K562 (cell line): ENCODE results near the gene SECISBP2. TPM values are rescaled to one million over a fixed set of nuclear protein-coding genes. Genes with fewer than 3 reads are reported as not detected.

Source experiments
- ATAC-seq: fragments of 200-7000 bp; cut with Tn5 transposase; 3 replicates; pipeline ENCODE4 v1.9.1; 2020; ENCODE audit warnings: moderate library complexity
- BruUV-seq: library from RNA; stranded (reverse); fragments of 400-500 nt; replicated peaks from 2 replicates; lab custom pipeline; 2021; lab: Mats Ljungman, UMichigan
- CTCF ChIA-PET: fragments of 300-600 bp; formaldehyde crosslinking; extraction: SDS; loops from one replicate; lab custom pipeline; 2021; ENCODE audit warnings: low intra/inter-chr PET ratio; lab: Yijun Ruan, JAX
- POLR2A ChIA-PET: fragments of 300-600, 350-650 bp; sonication (Branson Sonifier 250); formaldehyde crosslinking; extraction: SDS; loops from one replicate; lab custom pipeline; 2021; ENCODE audit warnings: antibody characterized with exemption, inconsistent platforms; lab: Yijun Ruan, JAX
- DNase-seq, 4 experiments: peaks; one replicate each; pipeline versions ENCODE4 v3.0.0 to v3.0.0-alpha.2; 2011 to 2018; ENCODE audit warnings: low spot score in 3 of 4, mixed read lengths in 3 of 4; ENCODE audit errors: extremely low read depth in 1 of 4
- FAIRE-seq: peaks from 2 replicates; lab custom pipeline; 2011; peaks lifted over from hg19 to GRCh38; lab: Jason Lieb, UNC
- H2AFZ ChIP-seq: 2 replicates; pipeline ENCODE4 v1.6.0; 2011; ENCODE audit warnings: low read depth, low read length, control low read depth, inconsistent platforms
- H3K27ac ChIP-seq: fragments of 200-600 bp; 3 replicates; pipeline ENCODE4 v1.8.0; 2011; ENCODE audit warnings: low read depth, mild to moderate bottlenecking, control low read depth, inconsistent platforms, low read length, moderate library complexity, mixed read lengths; ENCODE audit errors: extremely low read depth
- H3K27me3 ChIP-seq, 2 experiments: fragments of 300-600 bp in 1 of 2; 2 replicates in 1 of 2; 3 replicates in 1 of 2; pipeline versions ENCODE4 v1.6.0 to v1.8.0; 2011; ENCODE audit warnings: inconsistent platforms in 2 of 2, low read length in 2 of 2, mild to moderate bottlenecking in 1 of 2, mixed read lengths in 1 of 2, moderate library complexity in 1 of 2; ENCODE audit not compliant: control insufficient read depth in 2 of 2, insufficient read depth in 2 of 2
- H3K36me3 ChIP-seq: fragments of 300-600 bp; 3 replicates; pipeline ENCODE4 v1.8.0; 2011; ENCODE audit warnings: mild to moderate bottlenecking, low read length, inconsistent platforms; ENCODE audit not compliant: control insufficient read depth, insufficient read depth
- H3K4me1 ChIP-seq, 2 experiments: fragments of 200-600 bp in 1 of 2; replicated peaks in 1 of 2; 2 replicates in 1 of 2; 3 replicates in 1 of 2; pipeline versions ENCODE4 v1.5.1 to v1.8.0; 2011; ENCODE audit warnings: inconsistent platforms in 2 of 2, low read length in 2 of 2, mild to moderate bottlenecking in 1 of 2, mixed read lengths in 1 of 2, moderate library complexity in 1 of 2; ENCODE audit not compliant: control insufficient read depth in 2 of 2, insufficient read depth in 2 of 2
- H3K4me2 ChIP-seq: 2 replicates; pipeline ENCODE4 v1.6.1; 2011; ENCODE audit warnings: low read length, control low read depth, inconsistent platforms, mixed read lengths; ENCODE audit not compliant: insufficient read depth
- H3K4me3 ChIP-seq: fragments of 200-600 bp; sonication (generic), shearing (Covaris generic); 2 replicates; pipeline ENCODE4 v1.5.1; 2016; ENCODE audit warnings: control low read depth, inconsistent platforms
- H3K79me2 ChIP-seq: fragments of 200-600 bp; 3 replicates; pipeline ENCODE4 v1.8.0; 2011; ENCODE audit warnings: low read length, inconsistent platforms; ENCODE audit not compliant: control insufficient read depth, insufficient read depth
- H3K9ac ChIP-seq, 2 experiments: 2 replicates each; pipeline versions ENCODE4 v1.6.0 to v1.6.1; 2011; ENCODE audit warnings: low read depth in 2 of 2, low read length in 2 of 2, control low read depth in 1 of 2, inconsistent platforms in 1 of 2, mild to moderate bottlenecking in 1 of 2, mixed read lengths in 1 of 2; ENCODE audit not compliant: insufficient read depth in 1 of 2
- H3K9me1 ChIP-seq: one replicate; pipeline ENCODE4 v1.6.0; 2011; ENCODE audit warnings: inconsistent platforms, mild to moderate bottlenecking, low read length, moderate library complexity; ENCODE audit not compliant: control insufficient read depth, insufficient read depth
- H3K9me3 ChIP-seq: replicated peaks from 2 replicates; pipeline ENCODE4 v1.5.1; 2011; ENCODE audit warnings: low read depth, low read length, inconsistent platforms; ENCODE audit not compliant: control insufficient read depth, insufficient read depth
- H4K20me1 ChIP-seq: replicated peaks from 2 replicates; pipeline ENCODE4 v1.6.1; 2011; ENCODE audit warnings: low read length, inconsistent platforms, mixed read lengths; ENCODE audit not compliant: control insufficient read depth, insufficient read depth
- CHD4 ChIP-seq: fragments of 200-600 bp; sonication (generic); IDR thresholded peaks from 3 replicates; pipeline ENCODE4 v1.6.1; 2012; ENCODE audit warnings: low read depth, mild to moderate bottlenecking, mixed read lengths, low read length, inconsistent platforms; ENCODE audit not compliant: insufficient read depth, insufficient replicate concordance, poor library complexity, severe bottlenecking
- FOXJ2 ChIP-seq: fragments of 200-800 bp; sonication (Bioruptor generic); IDR thresholded peaks from 2 replicates; pipeline ENCODE4 v1.6.1; 2016; ENCODE audit warnings: missing genetic modification characterization, missing compliant biosample characterization
- MTA3 ChIP-seq: fragments of 450-650 bp; formaldehyde crosslinking; IDR thresholded peaks from 2 replicates; pipeline ENCODE4 v1.6.1; 2017; ENCODE audit warnings: mild to moderate bottlenecking, borderline replicate concordance
- RBBP5 ChIP-seq: fragments of 200-600 bp; sonication (generic); IDR thresholded peaks from 2 replicates; pipeline ENCODE4 v1.6.1; 2012; ENCODE audit warnings: borderline replicate concordance, mild to moderate bottlenecking, low read length, control low read depth, inconsistent platforms; ENCODE audit not compliant: insufficient read depth, poor library complexity, severe bottlenecking
- WGBS: fragments of 100-300 bp; shearing (Covaris generic); methylation state at CpG from one replicate; pipeline ENCODE4 v1.1.6; 2016; ENCODE audit warnings: low coverage, mixed read lengths; ENCODE audit not compliant: insufficient coverage; ENCODE audit errors: missing lambda C conversion rate; 5-methylcytosine and 5-hydroxymethylcytosine counted together
- in situ Hi-C: fragments of 300-500 bp; cut with MboI; formaldehyde crosslinking; loops from 4 replicates; pipeline ENCODE4 v1.15.0; 2018; ENCODE audit warnings: inconsistent platforms, mixed read lengths
- intact Hi-C: fragments of 100-400 bp; cut with micrococcal nuclease; formaldehyde crosslinking; loops from 2 replicates; pipeline ENCODE4 v1.14.2; 2022
- polyA plus RNA-seq, 8 experiments: library from polyadenylated mRNA; depleted of rRNA in 4 of 8; stranded (reverse) in 5 of 8; unstranded in 3 of 8; fragments of >200 nt; fragmentation: Nextera tagmentation in 2 of 8; fragmentation: Illumina TruSeq in 1 of 8; extraction: Ambion mirVana in 2 of 8; extraction: Trizol in 1 of 8; gene quantifications; 2 replicates each; pipeline versions ENCODE4 v1.2.1 to v1.2.3, GENCODE V29; 2011 to 2014; ENCODE audit warnings: inconsistent platforms in 1 of 8, missing spikeins in 1 of 8
- total RNA-seq, 7 experiments: library from RNA; depleted of rRNA in 6 of 7; stranded (reverse); fragments of >200 nt in 6 of 7; fragmentation: Illumina TruSeq in 2 of 7; extraction: Trizol in 2 of 7; gene quantifications; 2 replicates each; pipeline versions ENCODE4 v1.2.1 to v1.2.3, GENCODE V29; 2011 to 2021; ENCODE audit warnings: low replicate concordance in 1 of 7
- TF ChIP-seq, protein P1 (sequence below): sonication (generic); formaldehyde crosslinking; IDR thresholded peaks from 2 replicates; pipeline ENCODE4 v1.8.1; 2023; ENCODE audit warnings: mild to moderate bottlenecking, missing genetic modification reagents

Gene SECISBP2
- total and polyA plus RNA-seq, 9 of the 15 experiments (the other 6 are each of a cell fraction or from before 2014, with no cell fraction given), result 3.2 to 41.6 (median 26.1) TPM

DNA sequence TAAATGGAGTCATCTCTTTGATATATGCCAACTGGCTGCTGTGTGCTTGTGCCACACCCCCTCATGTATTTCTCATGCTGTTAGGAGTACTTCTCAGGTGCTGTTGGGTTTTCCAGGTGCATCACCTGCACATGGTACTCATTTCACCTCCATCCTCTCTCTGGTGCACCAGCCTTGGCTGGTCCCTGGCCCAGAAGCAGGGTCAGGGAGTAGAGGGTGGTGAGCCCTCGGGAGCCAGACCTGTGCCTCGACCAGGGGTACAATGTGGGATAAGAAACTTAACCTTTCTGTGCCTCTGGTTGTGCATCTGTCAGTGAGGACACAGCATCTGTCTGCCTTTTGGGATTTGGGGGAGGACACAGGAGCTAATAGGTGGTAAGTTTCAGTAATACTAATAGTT is 38.5 kb downstream of the SECISBP2 start:
- intact Hi-C loops, result no loop called here
- WGBS, result 94% methylated on average over 2 of the region's 2 CpGs
- TF ChIP-seq FOXJ2 (no peak), MTA3 (no peak), CHD4 (no peak), RBBP5 (no peak)
- TF ChIP-seq, protein P1, sequence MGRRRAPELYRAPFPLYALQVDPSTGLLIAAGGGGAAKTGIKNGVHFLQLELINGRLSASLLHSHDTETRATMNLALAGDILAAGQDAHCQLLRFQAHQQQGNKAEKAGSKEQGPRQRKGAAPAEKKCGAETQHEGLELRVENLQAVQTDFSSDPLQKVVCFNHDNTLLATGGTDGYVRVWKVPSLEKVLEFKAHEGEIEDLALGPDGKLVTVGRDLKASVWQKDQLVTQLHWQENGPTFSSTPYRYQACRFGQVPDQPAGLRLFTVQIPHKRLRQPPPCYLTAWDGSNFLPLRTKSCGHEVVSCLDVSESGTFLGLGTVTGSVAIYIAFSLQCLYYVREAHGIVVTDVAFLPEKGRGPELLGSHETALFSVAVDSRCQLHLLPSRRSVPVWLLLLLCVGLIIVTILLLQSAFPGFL, result no peak
- CTCF ChIA-PET, result no interaction called here
- Histone ChIP-seq H3K9me1 (no peaks in the 10 kb centered on the region), H3K9ac (no peak overlapping the region), H3K4me2 (no peak overlapping the region), H3K27ac (no peak overlapping the region), H3K27me3 (no peaks in the 10 kb centered on the region), H3K36me3 (peaks cover 79% of the 10 kb centered on the region), H3K4me1 (no peaks in the 10 kb centered on the region; a peak in 1 of 5 replicates), H2AFZ (no peak overlapping the region), H3K9me3 (no peaks in the 10 kb centered on the region), H3K4me3 (no peak overlapping the region), H4K20me1 (no peaks in the 10 kb centered on the region), H3K79me2 (no peaks in the 10 kb centered on the region)
- in situ Hi-C loops, result no loop called here
- ATAC-seq, result no peak
- no peak for FAIRE-seq
- no TSS peak for BruUV-seq
- DNase-seq, result no peak
- POLR2A ChIA-PET, result no interaction called here
